Measurements from ENCODE around the gene SYNPO2. TPM values are rescaled to one million over a fixed set of nuclear protein-coding genes. Genes with fewer than 3 reads are reported as not detected.

Gene SYNPO2
- total RNA-seq, 1 experiment from 2014 or later: 0.93 TPM

DNA sequence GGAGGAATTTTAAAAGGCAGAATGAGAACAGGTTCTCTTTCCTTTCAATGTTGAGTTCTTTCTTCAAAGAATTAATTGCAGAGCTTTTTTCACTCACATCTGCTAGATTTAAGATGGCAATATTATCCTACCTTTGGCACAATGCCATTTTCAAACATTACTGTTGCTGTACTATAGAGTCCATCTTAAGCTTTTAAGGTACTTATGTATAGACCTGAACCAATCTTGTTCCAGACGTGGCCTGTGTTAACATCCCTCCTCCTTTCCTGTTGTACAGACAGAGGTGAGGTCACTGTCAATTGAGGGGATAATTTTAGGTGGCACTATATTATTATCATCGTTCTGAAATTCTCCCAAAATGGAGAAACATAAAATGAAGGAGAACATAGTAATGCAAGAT lies 194.0 kb downstream of the SYNPO2 start:
- CTCF ChIA-PET: no interaction called here
- Histone ChIP-seq H3K79me2 (ENCODE audit: insufficient read depth, low read length) (no peaks in the 10 kb centered on the region), H3K36me3 (ENCODE audit: control insufficient read depth in 1 of 2, insufficient read depth in 2 of 2, low read length in 2 of 2) (no peaks in the 10 kb centered on the region), H2AFZ (ENCODE audit: low read depth, low read length, poor library complexity, severe bottlenecking) (no peak overlapping the region), H3K4me3 (replicated peaks in 1 of 2; ENCODE audit: low read depth in 1 of 2, low read length in 2 of 2) (no peak overlapping the region), H3K27ac (ENCODE audit: low read depth, low read length) (no peak overlapping the region), H3K9me2 (ENCODE audit: insufficient read depth) (no peaks in the 10 kb centered on the region), H3K27me3 (ENCODE audit: insufficient read depth, low read length) (no peaks in the 10 kb centered on the region), H3K4me1 (ENCODE audit: control insufficient read depth in 1 of 2, insufficient read depth in 2 of 2, low read length in 2 of 2) (peaks cover 3 to 13% of the 10 kb centered on the region in 2 experiments; a peak in 3 of 4 replicates), H4K20me1 (ENCODE audit: insufficient read depth) (no peaks in the 10 kb centered on the region), H3K4me2 (ENCODE audit: low read length) (no peak overlapping the region), H3K9me3 (ENCODE audit: control insufficient read depth in 1 of 2, insufficient read depth in 1 of 2, low read depth in 1 of 2, low read length in 2 of 2) (no peaks in the 10 kb centered on the region), H3K9ac (ENCODE audit: low read length) (no peak overlapping the region)
- TF ChIP-seq ZFX (IDR thresholded peaks at IDR 0.05) (no peak), SRF (IDR thresholded peaks at IDR 0.05; ENCODE audit: low read depth) (no peak), EZH2 (IDR thresholded peaks at IDR 0.05) (no peak), ELF1 (IDR thresholded peaks at IDR 0.05; ENCODE audit: borderline replicate concordance, low read depth) (no peak), TCF7L2 (IDR thresholded peaks at IDR 0.05; ENCODE audit: borderline replicate concordance, extremely low read depth, insufficient read depth, insufficient read length) (no peak), SIN3A (IDR thresholded peaks at IDR 0.05; ENCODE audit: low read depth) (no peak), FOSL1 (IDR thresholded peaks at IDR 0.05; ENCODE audit: low read depth) (no peak), ZNF274 (IDR thresholded peaks at IDR 0.05; ENCODE audit: low read depth, low read length) (no peak), JUND (IDR thresholded peaks at IDR 0.05) (no peak), CEBPB (IDR thresholded peaks at IDR 0.05; ENCODE audit: low read depth) (no peak)
- TF ChIP-seq, protein P1, sequence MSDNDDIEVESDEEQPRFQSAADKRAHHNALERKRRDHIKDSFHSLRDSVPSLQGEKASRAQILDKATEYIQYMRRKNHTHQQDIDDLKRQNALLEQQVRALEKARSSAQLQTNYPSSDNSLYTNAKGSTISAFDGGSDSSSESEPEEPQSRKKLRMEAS (IDR thresholded peaks at IDR 0.05): no peak
- TF ChIP-seq, protein P2, sequence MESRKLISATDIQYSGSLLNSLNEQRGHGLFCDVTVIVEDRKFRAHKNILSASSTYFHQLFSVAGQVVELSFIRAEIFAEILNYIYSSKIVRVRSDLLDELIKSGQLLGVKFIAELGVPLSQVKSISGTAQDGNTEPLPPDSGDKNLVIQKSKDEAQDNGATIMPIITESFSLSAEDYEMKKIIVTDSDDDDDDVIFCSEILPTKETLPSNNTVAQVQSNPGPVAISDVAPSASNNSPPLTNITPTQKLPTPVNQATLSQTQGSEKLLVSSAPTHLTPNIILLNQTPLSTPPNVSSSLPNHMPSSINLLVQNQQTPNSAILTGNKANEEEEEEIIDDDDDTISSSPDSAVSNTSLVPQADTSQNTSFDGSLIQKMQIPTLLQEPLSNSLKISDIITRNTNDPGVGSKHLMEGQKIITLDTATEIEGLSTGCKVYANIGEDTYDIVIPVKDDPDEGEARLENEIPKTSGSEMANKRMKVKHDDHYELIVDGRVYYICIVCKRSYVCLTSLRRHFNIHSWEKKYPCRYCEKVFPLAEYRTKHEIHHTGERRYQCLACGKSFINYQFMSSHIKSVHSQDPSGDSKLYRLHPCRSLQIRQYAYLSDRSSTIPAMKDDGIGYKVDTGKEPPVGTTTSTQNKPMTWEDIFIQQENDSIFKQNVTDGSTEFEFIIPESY (IDR thresholded peaks at IDR 0.05; ENCODE audit: extremely low read depth, insufficient replicate concordance, low read length): no peak
- TF ChIP-seq, protein P3, sequence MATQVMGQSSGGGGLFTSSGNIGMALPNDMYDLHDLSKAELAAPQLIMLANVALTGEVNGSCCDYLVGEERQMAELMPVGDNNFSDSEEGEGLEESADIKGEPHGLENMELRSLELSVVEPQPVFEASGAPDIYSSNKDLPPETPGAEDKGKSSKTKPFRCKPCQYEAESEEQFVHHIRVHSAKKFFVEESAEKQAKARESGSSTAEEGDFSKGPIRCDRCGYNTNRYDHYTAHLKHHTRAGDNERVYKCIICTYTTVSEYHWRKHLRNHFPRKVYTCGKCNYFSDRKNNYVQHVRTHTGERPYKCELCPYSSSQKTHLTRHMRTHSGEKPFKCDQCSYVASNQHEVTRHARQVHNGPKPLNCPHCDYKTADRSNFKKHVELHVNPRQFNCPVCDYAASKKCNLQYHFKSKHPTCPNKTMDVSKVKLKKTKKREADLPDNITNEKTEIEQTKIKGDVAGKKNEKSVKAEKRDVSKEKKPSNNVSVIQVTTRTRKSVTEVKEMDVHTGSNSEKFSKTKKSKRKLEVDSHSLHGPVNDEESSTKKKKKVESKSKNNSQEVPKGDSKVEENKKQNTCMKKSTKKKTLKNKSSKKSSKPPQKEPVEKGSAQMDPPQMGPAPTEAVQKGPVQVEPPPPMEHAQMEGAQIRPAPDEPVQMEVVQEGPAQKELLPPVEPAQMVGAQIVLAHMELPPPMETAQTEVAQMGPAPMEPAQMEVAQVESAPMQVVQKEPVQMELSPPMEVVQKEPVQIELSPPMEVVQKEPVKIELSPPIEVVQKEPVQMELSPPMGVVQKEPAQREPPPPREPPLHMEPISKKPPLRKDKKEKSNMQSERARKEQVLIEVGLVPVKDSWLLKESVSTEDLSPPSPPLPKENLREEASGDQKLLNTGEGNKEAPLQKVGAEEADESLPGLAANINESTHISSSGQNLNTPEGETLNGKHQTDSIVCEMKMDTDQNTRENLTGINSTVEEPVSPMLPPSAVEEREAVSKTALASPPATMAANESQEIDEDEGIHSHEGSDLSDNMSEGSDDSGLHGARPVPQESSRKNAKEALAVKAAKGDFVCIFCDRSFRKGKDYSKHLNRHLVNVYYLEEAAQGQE (IDR thresholded peaks at IDR 0.05; ENCODE audit: low read depth): no peak
- no peak for DNase-seq (ENCODE audit: low read depth, low spot score)
- no peak for ATAC-seq
- RAD21 ChIA-PET (ENCODE audit: low non-redundant PET in 1 of 2, low total read pairs in 2 of 2, uncharacterized antibody in 2 of 2, unreplicated experiment in 2 of 2): no interaction called here
- BruUV-seq (replicated peaks): no TSS peak
- POLR2A ChIA-PET: interaction anchor here (1.8 kb wide), 1 partner anchor 130 kb away, joined by 4 read pairs; the partner anchor contains the start of gene USP53
- intact Hi-C loops (cut with micrococcal nuclease): no loop called here
